ENCODE measurements around the gene IL20RA.

The IL20RA gene

DNA sequence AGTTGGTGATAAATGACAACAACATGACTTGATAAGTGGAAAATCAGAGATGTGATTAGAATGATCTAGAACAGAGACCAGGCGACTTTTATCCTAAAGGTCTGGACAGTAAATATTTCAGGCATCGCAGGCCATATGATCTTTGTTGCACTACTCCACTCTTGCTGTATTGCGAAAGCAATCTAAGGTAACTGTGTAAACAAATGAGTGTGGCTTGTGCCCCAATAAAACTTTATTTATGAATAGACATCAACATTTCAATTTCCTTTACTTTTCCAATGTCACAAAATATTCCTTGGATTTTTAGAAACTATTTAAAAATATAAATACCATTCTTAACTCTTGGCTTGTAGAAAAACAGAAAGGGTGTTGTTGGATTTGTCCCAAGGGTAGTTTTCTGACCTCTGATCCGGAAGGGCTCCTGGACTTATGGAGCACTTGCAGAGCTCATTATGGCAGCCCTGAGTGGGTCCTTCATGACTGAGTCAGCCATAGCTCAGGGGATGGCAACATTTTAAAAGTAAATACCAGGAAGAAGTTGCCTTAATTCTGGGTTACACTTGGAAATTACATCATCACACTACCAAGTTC is 34.5 kb downstream of the IL20RA start:
- DNase-seq (ENCODE audit: low read depth in 2 of 2, low spot score in 1 of 2) = no peak

DNA sequence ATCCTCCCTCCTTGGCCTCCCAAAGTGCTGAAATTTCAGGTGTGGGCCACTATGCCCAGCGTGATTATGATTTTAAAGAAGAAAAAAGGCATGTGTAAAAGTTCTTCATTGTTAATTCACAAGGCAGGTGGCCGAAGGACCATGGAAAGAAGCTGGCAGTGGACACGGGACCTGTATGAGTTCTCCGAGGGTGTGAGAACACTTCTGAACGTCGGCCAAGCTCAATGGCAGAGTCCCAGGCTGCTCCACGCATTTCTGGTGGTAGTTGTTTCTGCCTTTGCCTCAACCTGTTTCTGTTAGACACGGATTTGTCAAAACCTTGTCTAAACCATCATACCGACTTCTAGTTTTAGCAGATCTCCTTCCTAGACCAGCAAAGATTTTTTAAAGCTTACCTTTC is 36.6 kb downstream of the IL20RA start:
- DNase-seq (ENCODE audit: low read depth in 2 of 2, low spot score in 1 of 2) = no peak

DNA sequence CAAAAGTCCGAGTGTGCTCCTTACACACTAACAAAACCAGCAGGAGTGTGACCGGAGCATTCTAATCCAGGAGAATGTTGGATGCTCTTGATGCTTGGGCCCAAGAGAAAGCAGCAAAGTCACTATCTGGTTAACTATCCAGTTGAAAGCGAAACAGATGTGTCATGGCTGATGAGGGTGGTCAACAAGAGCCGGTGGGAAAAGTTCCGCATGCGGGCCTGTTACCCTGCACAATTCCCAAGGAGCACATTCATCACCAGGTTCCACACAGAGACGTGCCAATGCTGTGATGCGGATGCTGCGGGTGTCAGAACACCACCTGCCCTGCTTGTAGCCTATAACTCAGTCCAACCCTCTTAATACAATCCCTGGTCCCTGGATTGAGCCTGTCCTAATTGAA is 38.7 kb downstream of the IL20RA start:
- no peak for DNase-seq (ENCODE audit: low read depth in 2 of 2, low spot score in 1 of 2)

DNA sequence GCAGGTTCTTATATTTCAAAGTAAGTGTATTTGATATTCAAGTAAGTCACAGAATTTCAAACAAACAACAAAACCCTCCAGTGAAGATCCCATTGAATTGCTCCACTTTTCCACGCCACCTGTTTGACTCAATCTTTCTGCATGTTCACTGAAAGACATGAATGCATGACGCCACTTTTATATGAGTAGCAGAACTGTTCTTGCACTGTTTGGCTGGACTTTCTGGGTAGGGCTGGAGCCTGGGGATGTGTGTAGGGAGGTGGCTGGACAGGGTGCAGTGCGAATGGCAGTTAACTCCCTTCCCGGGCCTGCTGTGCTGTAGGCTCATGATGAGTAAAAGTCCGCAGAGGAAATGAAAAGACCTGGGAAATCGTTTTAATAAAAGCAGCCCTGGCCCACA is 39.7 kb downstream of the IL20RA start:
- no peak for DNase-seq (ENCODE audit: low read depth in 2 of 2, low spot score in 1 of 2)

DNA sequence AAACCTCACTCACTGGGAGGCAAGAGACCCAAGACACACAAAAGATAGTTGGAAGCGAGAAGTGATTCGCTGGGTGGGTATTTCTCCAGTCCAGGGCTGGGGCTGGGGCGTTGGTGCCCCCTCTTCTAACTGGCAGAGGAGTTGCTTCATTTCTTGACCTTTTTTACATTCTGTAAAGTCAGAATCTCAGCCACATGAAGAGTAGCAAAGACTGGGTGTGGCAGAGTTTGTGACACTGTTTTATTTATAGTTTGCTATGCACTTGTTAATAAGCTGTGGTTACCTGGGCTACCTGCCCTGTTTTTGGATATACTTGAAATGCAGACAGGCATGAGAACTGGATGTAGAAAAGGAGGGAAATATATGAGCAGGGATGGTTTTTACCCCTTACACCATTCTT is 42.3 kb downstream of the IL20RA start:
- DNase-seq (ENCODE audit: low read depth in 2 of 2, low spot score in 1 of 2) = no peak

DNA sequence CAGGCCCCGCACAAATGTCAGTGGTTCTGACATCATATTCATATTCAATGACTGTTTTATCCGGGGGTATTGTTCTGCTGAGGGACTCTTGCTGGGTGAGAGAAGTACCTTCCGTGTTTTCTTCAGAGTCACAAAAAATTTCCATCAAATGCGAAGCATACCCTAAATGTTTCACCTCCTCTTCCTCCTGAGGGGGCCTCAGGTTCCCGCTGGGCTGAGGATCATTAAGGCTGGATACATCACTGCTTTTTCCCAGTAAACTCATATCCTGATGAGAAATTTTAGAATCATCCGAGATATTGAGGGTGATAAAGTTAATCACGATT is 42.8 kb downstream of the IL20RA start:
- DNase-seq (ENCODE audit: low read depth in 2 of 2, low spot score in 1 of 2) = no peak

DNA sequence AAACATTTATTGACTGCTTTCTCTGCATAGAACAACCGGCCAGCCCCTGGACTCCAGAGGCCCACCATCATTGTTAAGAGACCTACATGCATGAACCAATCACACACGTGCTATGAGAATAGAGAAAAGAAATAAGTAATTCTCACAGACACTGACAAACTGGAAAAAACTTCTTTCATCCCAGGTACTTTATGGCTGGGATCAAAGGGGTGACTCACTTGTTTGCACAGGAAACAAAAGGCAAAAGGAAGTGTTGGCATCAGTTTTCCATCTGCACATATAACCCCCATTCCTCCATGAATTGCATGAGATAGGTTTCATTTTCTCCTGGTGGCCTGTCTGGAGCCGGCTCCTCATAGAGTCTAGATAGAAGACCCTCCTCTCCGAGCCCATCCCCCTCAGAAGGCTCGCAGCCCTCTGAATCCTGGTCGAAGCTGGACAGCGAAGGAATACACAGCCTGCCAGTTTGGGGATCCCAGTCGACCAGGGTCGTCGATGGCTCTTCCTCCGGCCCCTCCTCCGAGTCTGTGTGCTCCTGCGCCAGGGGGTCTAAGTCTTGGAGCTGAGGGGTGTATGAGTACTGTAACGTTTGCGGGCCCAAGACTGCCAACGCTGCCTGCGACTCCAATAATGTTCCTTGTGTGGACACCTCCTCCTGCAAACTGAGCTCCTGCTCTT is 43.3 kb downstream of the IL20RA start:
- no peak for DNase-seq (ENCODE audit: low read depth in 2 of 2, low spot score in 1 of 2)

DNA sequence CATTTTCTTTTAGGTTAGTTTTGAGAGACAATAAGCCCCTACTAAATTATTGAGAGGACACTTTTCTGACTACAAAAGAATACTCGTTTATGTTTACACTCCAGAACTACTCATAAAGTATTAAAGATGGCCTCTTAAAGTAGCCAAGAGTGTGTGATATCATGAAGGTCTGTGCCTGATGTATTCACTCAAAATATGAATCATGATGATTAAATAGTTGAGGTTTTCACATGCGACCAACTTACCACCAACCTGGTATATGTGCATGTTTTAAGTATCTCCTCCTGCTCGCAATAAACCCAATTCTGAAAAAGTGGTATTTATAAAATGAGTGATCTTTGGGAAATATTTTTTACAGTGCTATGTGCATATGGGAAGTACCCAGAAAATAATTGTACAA is 43.9 kb downstream of the IL20RA start:
- no peak for DNase-seq (ENCODE audit: low read depth in 2 of 2, low spot score in 1 of 2)

DNA sequence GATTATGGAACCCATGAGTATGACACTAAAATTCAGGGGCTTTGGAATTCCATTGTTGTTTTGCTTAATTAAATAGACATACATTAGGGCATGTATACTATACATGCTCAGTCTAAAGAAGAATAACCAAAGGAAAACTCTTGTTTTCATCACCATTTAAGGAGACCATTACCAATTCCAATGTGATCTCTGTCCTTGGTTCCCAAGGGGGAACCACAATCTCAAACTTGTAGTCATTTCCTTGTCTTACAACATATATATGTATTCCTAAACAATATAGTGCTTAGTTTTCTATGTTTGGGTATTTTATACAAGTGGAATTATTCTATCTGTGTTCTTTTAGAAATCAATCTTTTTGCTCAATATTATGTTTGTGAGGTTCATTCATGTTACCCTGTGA is 49.2 kb downstream of the IL20RA start:
- DNase-seq (ENCODE audit: low read depth in 2 of 2, low spot score in 1 of 2) = no peak

DNA sequence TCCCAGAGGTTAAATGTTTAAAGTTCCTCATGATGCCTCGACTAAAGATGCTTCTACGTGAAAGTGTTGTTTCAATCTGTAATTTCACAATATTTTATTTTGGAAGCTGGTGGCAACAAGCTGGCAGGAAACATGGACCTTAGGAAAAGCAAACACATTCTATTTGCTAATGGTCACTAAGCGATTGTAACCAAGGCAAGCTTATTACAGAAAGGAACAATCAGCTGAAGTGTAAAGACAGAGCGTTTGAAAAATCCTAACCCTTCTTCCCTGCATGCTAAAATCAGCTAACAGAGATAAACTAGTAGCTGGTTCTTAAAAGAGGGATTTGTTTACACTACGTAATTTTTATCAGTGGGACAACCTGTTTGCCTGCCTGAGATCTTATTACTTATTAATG is 50.0 kb downstream of the IL20RA start:
- DNase-seq (ENCODE audit: low read depth in 2 of 2, low spot score in 1 of 2) = no peak

DNA sequence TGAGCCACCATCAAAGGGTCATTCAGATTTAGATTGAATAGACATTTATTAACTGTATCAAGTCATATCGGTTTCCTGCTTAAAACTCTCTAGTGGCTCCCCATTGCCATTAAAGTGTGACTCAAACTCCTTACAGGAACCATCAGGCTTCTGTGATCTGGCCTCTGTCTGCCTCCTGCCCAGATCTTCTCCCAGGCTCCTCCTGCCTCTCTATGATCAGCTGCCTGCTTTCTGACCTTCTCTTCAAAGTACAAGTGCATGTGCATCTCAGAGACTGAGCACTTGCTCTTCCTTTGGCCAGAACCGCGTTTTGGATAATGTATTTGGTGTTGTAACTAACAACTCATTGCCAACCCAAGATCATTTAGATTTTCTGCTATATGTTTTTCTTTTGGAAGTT is 52.7 kb downstream of the IL20RA start:
- no peak for DNase-seq (ENCODE audit: low read depth in 2 of 2, low spot score in 1 of 2)

DNA sequence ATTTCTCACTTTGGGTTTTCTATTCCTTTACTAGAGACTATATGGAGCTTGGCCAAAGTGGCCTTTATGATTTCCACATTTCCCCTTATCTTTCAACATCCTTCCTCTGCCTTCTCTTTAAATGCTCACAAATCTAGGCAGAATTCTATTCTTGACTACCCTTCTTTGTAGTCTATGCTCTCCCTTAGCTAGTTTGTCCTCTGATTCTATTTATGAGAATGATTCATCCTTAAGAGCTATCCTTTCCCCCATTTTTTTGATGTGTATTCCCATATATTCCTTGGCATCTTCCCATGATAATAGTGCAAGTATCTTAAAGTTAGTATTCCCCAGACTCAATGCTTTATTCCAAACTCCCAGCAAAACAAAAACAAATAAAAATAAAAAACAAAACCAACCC is 53.1 kb downstream of the IL20RA start:
- no peak for DNase-seq (ENCODE audit: low read depth in 2 of 2, low spot score in 1 of 2)

DNA sequence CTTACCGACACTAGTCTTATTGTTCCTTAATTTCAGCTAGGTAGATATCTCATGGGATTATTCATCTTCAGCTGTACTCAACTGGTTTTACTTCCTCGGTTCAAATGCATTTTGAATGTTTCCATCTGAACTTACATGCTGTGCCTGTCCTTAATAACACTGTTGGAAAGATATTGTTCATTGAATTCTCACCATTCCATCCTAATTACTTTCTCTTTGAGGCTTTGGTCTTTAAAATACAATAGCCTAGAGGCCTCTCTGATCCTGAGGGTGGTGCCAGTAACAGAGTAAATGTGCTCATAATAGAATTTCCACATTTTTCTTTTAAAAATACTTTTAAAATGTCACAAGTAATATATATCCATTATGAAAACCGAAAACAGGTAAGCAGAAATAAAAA is 54.0 kb downstream of the IL20RA start:
- no peak for DNase-seq (ENCODE audit: low read depth in 2 of 2, low spot score in 1 of 2)

DNA sequence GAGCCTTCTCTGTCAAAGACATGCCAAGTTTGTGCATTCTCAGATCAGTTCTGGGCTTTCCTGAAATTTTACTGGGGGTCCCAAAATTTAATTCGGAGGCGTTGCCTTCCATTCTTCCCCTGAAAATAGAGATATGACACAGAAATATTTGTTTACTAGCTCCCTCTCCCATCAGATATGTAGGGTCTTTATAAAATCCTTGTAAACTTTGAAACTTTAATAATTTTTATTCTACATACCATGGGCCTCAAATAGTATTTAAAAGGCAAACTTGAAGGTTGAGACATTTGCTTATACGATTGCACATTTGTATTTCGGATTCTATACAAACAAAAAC is 54.6 kb downstream of the IL20RA start:
- no peak for DNase-seq (ENCODE audit: low read depth in 2 of 2, low spot score in 1 of 2)

DNA sequence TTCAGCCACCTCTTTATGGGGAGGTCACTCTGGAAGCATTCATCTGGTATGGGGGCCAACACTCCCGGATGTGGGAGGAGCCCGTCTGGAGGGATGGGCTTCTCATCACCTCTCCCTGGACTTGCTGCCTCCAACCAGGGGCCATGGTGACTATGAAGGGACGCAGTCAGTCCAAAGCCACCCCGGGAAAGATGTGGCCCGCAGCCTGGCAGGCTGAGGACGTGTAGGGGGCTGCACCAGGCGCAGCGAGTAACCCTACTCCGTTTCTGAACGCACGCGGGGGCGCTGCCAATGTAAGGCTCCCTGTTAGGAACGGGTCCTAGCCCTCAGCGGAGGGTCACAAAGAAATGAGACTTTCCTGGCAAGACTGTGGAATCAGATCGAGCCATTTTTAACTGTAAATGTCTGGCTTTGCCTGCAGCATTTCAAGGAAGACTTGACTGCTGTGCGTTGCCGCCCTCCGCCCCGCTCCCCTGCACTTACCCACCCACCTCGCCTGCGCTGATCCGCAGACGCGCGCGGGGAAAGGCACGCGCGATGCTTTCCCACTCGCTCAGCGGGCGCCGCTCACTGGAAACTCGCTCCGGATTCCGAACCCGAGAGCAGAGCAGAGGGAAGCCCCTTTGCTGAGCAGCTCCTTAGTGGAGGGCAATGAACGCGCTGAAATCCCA is 55.1 kb downstream of the IL20RA start:
- no peak for DNase-seq (ENCODE audit: low read depth in 2 of 2, low spot score in 1 of 2)

DNA sequence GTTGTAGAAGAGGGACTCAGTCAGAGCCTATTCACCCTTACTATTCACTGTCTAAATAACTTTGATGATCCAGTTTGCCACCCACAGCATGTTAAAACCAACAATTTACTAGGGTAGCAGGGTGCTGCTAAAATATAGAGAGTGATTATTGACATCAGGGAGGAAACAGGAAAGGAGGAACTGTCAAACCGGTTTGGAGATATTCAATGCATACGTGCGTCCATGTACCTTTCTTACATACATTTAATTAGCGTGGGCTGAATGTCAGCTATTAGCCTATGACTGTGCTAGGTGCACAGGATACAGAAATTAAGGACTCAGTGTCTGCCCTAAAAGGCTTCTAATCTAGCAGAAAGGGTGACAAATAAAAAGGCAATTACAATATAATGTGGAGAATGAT is 57.2 kb downstream of the IL20RA start:
- no peak for DNase-seq (ENCODE audit: low read depth in 2 of 2, low spot score in 1 of 2)

DNA sequence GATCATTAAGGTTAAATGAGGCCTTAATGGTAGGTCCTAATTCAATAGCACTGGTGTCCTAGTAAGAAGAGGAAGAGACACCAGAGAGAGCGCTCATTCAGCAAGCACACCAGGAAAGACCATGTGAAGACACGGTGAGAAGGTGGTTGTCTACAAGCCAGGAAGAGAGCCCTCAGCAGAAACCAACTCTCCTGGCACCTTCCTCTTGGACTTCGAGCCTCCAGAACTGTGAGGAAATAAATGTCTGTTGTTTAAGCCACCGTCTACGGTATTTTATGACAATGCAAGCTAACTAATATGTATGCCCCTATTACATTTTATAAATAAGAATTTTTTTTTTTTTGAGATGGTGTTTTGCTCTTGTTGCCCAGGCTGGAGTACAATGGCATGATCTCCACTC is 59.3 kb downstream of the IL20RA start:
- no peak for DNase-seq (ENCODE audit: low read depth in 2 of 2, low spot score in 1 of 2)

DNA sequence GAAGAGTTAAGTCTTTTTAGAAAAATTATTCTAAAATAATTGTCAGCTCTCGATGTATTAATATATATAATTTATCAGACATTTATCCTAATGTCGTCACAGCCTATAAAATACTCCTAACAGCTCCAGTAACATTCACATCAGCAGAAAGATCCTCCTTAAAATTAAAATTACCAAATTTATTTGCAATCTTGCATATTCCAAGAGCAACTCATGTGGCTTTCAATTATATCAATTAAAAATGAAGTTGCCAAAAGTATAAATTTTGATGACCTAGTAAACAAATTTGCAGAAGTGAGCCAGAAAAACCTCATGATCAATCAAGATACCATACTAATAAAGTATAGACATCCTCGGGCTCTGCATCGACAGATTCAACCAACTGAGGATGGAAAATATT is 60.2 kb downstream of the IL20RA start:
- DNase-seq (ENCODE audit: low read depth in 2 of 2, low spot score in 1 of 2) = no peak

DNA sequence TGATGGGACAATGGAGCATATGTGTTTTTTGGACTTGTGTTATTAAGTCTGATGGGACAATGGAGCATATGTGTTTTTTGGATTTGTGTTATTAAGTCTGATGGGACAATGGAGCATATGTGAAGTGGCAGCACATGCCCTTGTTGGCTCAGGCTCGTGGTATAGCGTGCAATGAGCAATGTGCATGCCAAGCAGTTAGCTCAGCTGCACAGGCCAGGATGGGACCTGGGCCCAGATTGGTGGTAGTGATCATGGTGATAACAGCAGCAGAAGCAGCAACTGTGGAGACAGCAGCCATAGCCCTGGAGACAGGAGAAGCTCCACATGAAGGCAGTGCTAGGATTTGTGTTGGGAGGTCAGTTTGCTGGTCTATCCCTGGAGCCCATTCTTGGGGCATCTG is 61.1 kb downstream of the IL20RA start:
- no peak for DNase-seq (ENCODE audit: low read depth in 2 of 2, low spot score in 1 of 2)

DNA sequence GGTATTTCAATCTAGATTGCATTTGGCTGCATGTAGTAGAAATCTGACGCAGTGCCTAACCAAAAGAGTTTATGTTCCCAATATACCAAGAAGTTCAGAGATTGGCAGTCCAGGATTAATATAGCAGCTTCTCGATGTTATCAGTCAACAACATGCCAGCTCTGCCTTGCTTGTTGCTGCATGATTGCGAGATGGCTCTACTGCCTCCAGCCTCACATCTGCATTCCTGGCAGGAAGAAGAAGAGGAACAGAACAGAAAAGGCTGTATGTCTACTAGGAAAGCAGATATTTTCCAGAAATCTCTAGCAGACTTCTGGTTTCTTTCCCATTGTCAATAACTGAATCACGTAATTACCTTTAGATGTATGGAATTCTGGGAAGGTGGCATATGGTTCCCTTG is 61.8 kb downstream of the IL20RA start:
- DNase-seq (ENCODE audit: low read depth in 2 of 2, low spot score in 1 of 2) = no peak

DNA sequence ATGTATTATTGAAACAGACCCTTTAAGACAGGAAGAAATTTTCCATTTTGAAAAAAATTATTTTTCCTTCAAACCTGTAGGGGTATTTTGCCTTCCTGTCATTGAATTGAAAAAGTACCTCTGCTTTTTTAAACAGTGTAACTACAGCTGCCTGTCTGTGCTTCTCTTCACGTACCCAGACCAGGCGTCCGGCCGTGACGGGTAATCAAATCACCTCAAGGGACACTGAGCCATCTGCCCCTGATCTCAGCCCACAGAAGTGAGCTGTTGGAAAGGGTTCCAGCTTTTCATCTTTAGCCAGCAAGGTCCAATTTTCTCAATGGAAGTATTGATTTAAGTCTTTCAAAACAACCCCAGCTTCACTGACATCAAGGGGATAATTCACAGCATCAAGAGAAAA is 64.7 kb downstream of the IL20RA start:
- no peak for DNase-seq (ENCODE audit: low read depth in 2 of 2, low spot score in 1 of 2)

DNA sequence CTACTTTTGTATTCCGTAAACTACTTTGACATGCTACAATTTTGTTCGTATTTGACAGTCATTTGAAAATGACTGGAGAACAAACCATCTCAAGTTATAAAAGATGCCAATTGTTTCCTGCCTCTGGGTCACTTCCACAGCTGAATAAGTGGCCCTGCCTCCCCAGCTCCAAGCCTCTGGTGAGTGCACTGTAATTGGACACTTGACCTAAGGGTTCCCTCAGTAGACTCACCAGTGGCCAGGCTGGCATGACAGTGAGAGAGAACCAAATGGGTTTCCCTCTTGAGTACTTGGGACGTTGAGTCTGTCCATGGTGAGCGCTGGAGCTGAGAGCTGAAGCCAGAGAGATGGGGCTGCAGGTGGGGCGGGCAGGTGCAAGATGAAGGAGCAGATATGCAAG is 65.6 kb downstream of the IL20RA start:
- no peak for DNase-seq (ENCODE audit: low read depth in 2 of 2, low spot score in 1 of 2)

DNA sequence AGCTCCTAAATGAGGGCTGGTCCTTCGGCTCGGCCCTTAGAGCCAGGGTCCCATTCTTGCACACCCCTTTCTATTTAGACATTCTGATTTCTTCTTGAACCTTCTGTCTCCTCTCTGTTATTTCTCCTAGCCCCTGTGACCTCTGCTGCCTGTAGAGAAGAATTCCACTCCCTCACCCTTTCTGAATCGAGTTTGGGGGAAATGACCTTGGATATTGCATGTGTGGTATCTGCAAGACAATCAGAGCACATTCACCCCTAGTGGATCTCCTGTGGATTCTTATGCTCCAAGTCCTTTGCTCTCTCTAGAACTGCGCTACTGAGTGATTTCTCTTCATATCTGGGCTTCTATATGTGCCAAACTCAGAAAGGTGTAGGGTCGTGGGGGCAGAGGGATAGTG is 67.7 kb downstream of the IL20RA start:
- no peak for DNase-seq (ENCODE audit: low read depth in 2 of 2, low spot score in 1 of 2)
